Thyroid gland (tissue), 4 donors: ENCODE results near the gene ALDH5A1.

Source experiments
- POLR2A ChIP-seq, 2 donors: fragments of 450-650 bp; IDR thresholded peaks; one replicate each; pipeline ENCODE4 v1.6.1; 2017; ENCODE audit warnings: antibody characterized with exemption in 2 of 2, mild to moderate bottlenecking in 2 of 2, moderate library complexity in 1 of 2
- TF ChIP-seq, protein P1 (sequence below), 6 experiments: fragments of 200-600 bp in 3 of 6; fragments of 450-650 bp in 3 of 6; sonication (generic) in 3 of 6; IDR thresholded peaks; one replicate each; pipeline ENCODE4 v1.5.1; 2016 to 2019; ENCODE audit warnings: antibody characterized with exemption in 6 of 6, mild to moderate bottlenecking in 2 of 6, inconsistent platforms in 1 of 6, moderate library complexity in 1 of 6

DNA sequence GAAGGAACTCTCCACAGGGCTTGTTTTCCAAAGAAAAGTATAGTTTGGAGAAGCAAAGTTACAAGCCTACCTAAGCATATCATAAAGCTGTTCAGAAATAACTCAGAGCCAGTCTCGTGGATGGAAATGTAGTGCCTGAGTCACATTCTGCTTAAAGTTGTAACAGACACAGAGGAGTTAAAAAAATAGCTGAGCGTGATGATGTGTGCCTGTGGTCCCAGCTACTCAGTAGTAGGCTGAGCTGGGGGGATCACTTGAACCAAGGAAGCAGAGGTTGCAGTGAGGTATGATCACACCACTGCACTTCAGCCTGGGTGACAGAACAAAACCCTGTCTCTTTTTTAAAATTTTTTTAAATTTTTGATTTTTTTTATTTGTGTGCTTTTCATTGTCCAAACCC lies 6.6 kb downstream of the ALDH5A1 start:
- TF ChIP-seq, protein P1, sequence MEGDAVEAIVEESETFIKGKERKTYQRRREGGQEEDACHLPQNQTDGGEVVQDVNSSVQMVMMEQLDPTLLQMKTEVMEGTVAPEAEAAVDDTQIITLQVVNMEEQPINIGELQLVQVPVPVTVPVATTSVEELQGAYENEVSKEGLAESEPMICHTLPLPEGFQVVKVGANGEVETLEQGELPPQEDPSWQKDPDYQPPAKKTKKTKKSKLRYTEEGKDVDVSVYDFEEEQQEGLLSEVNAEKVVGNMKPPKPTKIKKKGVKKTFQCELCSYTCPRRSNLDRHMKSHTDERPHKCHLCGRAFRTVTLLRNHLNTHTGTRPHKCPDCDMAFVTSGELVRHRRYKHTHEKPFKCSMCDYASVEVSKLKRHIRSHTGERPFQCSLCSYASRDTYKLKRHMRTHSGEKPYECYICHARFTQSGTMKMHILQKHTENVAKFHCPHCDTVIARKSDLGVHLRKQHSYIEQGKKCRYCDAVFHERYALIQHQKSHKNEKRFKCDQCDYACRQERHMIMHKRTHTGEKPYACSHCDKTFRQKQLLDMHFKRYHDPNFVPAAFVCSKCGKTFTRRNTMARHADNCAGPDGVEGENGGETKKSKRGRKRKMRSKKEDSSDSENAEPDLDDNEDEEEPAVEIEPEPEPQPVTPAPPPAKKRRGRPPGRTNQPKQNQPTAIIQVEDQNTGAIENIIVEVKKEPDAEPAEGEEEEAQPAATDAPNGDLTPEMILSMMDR (IDR thresholded peaks at IDR 0.05): no peak
- no peak for TF ChIP-seq POLR2A (IDR thresholded peaks at IDR 0.05)
